Muscle layer of duodenum (tissue), 2 donors: ENCODE data around the gene IRF1.
A peak's percentile ranks its signal among the peaks of the same experiment; 100 is the strongest.
"Not testable (repeated sequence)": the region's sequence is repeated elsewhere in the genome, so short reads cannot be mapped to it uniquely, and the experiment has no call there.

Experiments
- H3K27ac ChIP-seq: one replicate; pipeline ENCODE4 v1.7.0; 2013; ENCODE audit warnings: mild to moderate bottlenecking, low read length
- H3K27me3 ChIP-seq: one replicate; pipeline ENCODE4 v1.7.0; 2013; ENCODE audit warnings: low read depth, mild to moderate bottlenecking, control low read depth, low read length
- H3K36me3 ChIP-seq, 2 donors: one replicate each; pipeline ENCODE4 v1.7.0; 2013; ENCODE audit warnings: low read length in 2 of 2, control low read depth in 1 of 2, mild to moderate bottlenecking in 1 of 2; ENCODE audit not compliant: insufficient read depth in 2 of 2, control insufficient read depth in 1 of 2
- H3K4me1 ChIP-seq, 2 donors: one replicate each; pipeline ENCODE4 v1.7.0; 2013; ENCODE audit warnings: low read length in 2 of 2, mild to moderate bottlenecking in 2 of 2, control low read depth in 1 of 2, moderate library complexity in 1 of 2; ENCODE audit not compliant: insufficient read depth in 2 of 2, control insufficient read depth in 1 of 2
- H3K4me3 ChIP-seq, 2 donors: one replicate each; pipeline ENCODE4 v1.7.0; 2013; ENCODE audit warnings: low read length in 2 of 2, low read depth in 1 of 2, mild to moderate bottlenecking in 1 of 2
- H3K9me3 ChIP-seq, 2 donors: one replicate each; pipeline ENCODE4 v1.7.0; 2013; ENCODE audit warnings: low read length in 2 of 2, control low read depth in 1 of 2, mild to moderate bottlenecking in 1 of 2; ENCODE audit not compliant: control insufficient read depth in 1 of 2
- donor health status: healthy.

Gene IRF1

GRCh38 chr5:132491368-132492364 lies 1.1 kb upstream of the IRF1 start:
- H3K4me1 ChIP-seq: peaks cover 38 to 45% of the 10 kb centered on the region in 2 donors
- H3K27ac ChIP-seq: peak overlapping the region; percentile 92
- H3K4me3 ChIP-seq: peak overlapping the region; percentile 65 to 80
- H3K9me3 ChIP-seq: no peaks in the 10 kb centered on the region
- H3K36me3 ChIP-seq: peaks cover 11 to 26% of the 10 kb centered on the region in 2 donors
- H3K27me3 ChIP-seq: no peaks in the 10 kb centered on the region

- H3K36me3 ChIP-seq: peaks cover 28 to 43% of the 10 kb centered on the region in 2 donors
- peaks cover 41 to 52% of the 10 kb centered on the region in 2 donors for H3K4me1 ChIP-seq
- peak overlapping the region; percentile 85 for H3K27ac ChIP-seq
- H3K4me3 ChIP-seq: peak overlapping the region; percentile 80 to 89
- H3K27me3 ChIP-seq: no peaks in the 10 kb centered on the region
- no peaks in the 10 kb centered on the region for H3K9me3 ChIP-seq
Measured at GRCh38 chr5:132489871-132490483, 596 bp downstream of the IRF1 start.

- no peaks in the 10 kb centered on the region for H3K9me3 ChIP-seq
- H3K27me3 ChIP-seq: no peaks in the 10 kb centered on the region
- peak overlapping the region; percentile 80 to 89 for H3K4me3 ChIP-seq
- peak overlapping the region; percentile 85 for H3K27ac ChIP-seq
- H3K4me1 ChIP-seq: peaks cover 41 to 45% of the 10 kb centered on the region in 2 donors
- H3K36me3 ChIP-seq: peaks cover 35 to 47% of the 10 kb centered on the region in 2 donors
Measured at GRCh38 chr5:132489051-132489770, 1.4 kb downstream of the IRF1 start.

GRCh38 chr5:132488590-132488989 lies 2.0 kb downstream of the IRF1 start:
- H3K36me3 ChIP-seq: peaks cover 41 to 54% of the 10 kb centered on the region in 2 donors
- peaks cover 41 to 45% of the 10 kb centered on the region in 2 donors for H3K4me1 ChIP-seq
- H3K9me3 ChIP-seq: no peaks in the 10 kb centered on the region
- peak overlapping the region; percentile 85 for H3K27ac ChIP-seq
- H3K27me3 ChIP-seq: no peaks in the 10 kb centered on the region
- H3K4me3 ChIP-seq: peak overlapping the region; percentile 80 to 89

- Histone ChIP-seq H3K27ac (peak overlapping the region; percentile 85), H3K27me3 (no peaks in the 10 kb centered on the region), H3K4me1 (peaks cover 41 to 49% of the 10 kb centered on the region in 2 donors), H3K36me3 (peaks cover 47 to 60% of the 10 kb centered on the region in 2 donors), H3K9me3 (no peaks in the 10 kb centered on the region), H3K4me3 (peak overlapping the region; percentile 80 to 89)
Measured at GRCh38 chr5:132487841-132488555, 2.6 kb downstream of the IRF1 start.

- Histone ChIP-seq H3K4me1 (peaks cover 38 to 49% of the 10 kb centered on the region in 2 donors), H3K4me3 (peak overlapping the region; percentile 80 to 89)
Measured at GRCh38 chr5:132487095-132487428, 3.5 kb downstream of the IRF1 start.

GRCh38 chr5:132486318-132487094 lies 4.1 kb downstream of the IRF1 start:
- Histone ChIP-seq H3K9me3 (no peaks in the 10 kb centered on the region), H3K27ac (peak overlapping the region; percentile 85), H3K36me3 (peaks cover 56 to 64% of the 10 kb centered on the region in 2 donors), H3K4me3 (peak overlapping the region; percentile 80 to 89), H3K27me3 (no peaks in the 10 kb centered on the region), H3K4me1 (peaks cover 32 to 44% of the 10 kb centered on the region in 2 donors)

More at GRCh38 chr5:132487095-132487428, 3.5 kb downstream of the IRF1 start:
- peaks cover 52 to 61% of the 10 kb centered on the region in 2 donors for H3K36me3 ChIP-seq
- H3K27me3 ChIP-seq: no peaks in the 10 kb centered on the region
- H3K27ac ChIP-seq: peak overlapping the region; percentile 85
- H3K9me3 ChIP-seq: no peaks in the 10 kb centered on the region

- Histone ChIP-seq H3K9me3 (no peaks in the 10 kb centered on the region), H3K4me1 (peaks cover 29 to 39% of the 10 kb centered on the region in 2 donors), H3K36me3 (peaks cover 58 to 71% of the 10 kb centered on the region in 2 donors), H3K27me3 (no peaks in the 10 kb centered on the region), H3K27ac (peak overlapping the region; percentile 58), H3K4me3 (peak overlapping the region in 1 of 2 donors; percentile 89)
Measured at GRCh38 chr5:132485641-132486317, 4.8 kb downstream of the IRF1 start.

GRCh38 chr5:132484876-132485640 lies 5.5 kb downstream of the IRF1 start:
- H3K4me1 ChIP-seq: peaks cover 29 to 39% of the 10 kb centered on the region in 2 donors
- not testable (repeated sequence) for H3K27me3 ChIP-seq, H3K9me3 ChIP-seq
- H3K36me3 ChIP-seq: peaks cover 58 to 71% of the 10 kb centered on the region in 2 donors
- H3K4me3 ChIP-seq: peak overlapping the region in 1 of 2 donors; percentile 7
- peak overlapping the region; percentile 58 for H3K27ac ChIP-seq
